ENCODE data around the gene ACAN.

Gene ACAN

DNA sequence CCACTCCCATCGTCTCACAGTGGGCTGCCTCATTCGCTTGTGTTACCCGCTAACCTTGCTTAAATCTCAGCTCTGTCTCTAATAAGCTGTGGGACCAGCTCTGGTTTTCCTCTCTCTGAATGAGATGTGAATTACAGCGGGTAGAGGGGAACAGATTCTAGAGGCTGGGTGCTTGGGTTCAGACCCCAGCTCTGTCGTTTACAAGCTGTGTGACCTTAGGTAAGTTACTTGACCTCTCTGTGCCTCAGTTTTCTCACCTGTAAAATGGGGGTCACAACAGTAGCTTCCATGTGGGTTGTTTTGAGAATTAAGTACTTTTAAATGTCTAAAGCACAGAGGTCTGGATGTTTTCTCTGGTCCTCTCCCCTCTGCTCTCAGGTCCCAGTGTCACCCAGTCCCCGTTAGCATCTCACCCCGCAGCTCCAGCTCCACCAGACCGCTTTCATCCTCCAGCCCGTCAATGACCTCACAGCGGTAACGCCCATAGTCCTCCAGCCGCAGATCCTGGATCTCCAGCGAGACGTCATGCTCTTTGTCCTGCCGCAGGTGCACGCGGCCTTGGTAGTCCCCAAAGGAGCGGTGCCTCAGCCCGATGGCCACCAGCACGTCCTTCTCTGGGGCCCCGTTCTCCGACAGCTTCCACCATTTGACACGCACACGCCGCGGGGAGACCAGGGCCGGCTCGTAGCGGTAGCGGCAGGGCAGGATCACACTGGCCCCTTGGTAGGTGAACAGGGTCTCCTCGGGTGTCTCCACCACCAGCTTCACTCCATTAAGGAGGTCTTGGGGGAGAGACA lies 77.9 kb downstream of the ACAN start:
- no peak for DNase-seq

- DNase-seq, result no peak
Measured at GRCh38 chr15:88881775-88882174, 78.5 kb downstream of the ACAN start.

DNA sequence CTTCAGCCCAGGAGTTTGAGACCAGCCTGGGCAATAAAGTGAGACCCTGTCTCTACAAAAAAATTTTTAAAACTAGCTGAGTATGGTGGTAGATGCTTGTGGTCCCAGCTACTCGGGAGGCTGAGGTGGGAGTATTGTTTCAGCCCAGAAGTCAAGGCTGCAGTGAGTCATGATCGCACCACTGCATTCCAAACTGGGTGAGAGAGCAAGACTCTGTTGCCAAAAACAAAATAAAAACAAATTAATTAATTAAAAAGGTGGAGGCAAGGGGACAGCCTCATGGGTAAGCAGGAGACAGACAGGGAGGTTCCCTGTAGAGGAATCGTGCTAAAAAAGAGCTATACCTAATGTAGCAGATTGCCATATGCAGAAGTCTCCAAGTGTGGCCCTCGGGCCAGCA lies 79.5 kb downstream of the ACAN start:
- DNase-seq, result no peak

DNA sequence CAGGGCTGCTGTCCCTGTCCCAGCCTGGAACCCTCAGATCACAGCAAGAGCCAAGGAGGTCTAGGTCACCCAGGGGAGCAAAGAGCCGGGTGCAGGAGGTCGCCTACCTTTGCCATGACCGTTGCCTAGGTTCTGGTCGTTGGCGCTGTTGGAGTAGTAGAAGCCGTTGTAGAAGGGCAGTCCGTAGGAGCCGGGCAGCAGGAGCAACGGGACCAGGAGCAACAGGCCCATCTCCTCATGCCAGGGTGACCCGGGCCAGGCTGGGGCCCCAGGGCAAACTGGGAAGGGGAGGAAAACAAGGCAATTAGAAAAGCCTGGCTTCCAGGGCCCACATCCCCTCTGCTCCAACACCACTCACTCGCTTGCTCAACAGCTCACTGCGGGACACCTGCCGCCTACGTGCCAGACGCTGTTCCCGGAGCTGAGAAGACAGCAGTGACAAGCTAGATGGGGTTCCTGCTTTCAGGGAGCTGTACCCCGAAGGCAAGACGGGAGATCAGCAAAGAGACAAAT lies 83.9 kb downstream of the ACAN start:
- DNase-seq, result no peak

- DNase-seq, result no peak
Measured at GRCh38 chr15:88888719-88889118, 85.5 kb downstream of the ACAN start.

GRCh38 chr15:88890495-88890894 lies 87.3 kb downstream of the ACAN start:
- DNase-seq, result no peak

- no peak for DNase-seq
Measured at GRCh38 chr15:88891540-88892254, 88.5 kb downstream of the ACAN start.

DNA sequence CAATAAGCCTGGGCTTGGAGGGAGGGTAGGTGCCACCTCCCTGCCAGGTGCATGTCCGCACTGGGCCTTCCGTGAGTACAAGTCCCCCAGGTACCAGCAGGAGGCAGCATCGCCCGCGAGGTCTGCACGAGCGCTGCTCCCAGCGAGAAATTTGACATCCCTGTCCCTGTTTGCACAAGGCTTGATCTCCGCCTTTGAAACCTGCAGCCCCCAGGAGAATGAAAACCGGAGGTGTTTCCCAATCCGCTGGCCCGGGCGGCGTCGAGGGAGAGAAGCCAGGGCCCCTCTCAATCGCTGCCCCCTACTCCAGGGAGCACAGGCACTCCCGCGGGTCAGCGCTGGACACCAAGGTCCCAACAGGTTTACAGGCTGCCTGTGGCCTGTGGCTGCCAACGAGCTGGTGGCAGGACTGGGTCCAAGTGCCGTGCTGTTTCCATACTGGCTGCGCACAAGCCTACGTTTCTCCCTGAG lies 91.1 kb downstream of the ACAN start:
- peak; percentile 88 for DNase-seq

DNA sequence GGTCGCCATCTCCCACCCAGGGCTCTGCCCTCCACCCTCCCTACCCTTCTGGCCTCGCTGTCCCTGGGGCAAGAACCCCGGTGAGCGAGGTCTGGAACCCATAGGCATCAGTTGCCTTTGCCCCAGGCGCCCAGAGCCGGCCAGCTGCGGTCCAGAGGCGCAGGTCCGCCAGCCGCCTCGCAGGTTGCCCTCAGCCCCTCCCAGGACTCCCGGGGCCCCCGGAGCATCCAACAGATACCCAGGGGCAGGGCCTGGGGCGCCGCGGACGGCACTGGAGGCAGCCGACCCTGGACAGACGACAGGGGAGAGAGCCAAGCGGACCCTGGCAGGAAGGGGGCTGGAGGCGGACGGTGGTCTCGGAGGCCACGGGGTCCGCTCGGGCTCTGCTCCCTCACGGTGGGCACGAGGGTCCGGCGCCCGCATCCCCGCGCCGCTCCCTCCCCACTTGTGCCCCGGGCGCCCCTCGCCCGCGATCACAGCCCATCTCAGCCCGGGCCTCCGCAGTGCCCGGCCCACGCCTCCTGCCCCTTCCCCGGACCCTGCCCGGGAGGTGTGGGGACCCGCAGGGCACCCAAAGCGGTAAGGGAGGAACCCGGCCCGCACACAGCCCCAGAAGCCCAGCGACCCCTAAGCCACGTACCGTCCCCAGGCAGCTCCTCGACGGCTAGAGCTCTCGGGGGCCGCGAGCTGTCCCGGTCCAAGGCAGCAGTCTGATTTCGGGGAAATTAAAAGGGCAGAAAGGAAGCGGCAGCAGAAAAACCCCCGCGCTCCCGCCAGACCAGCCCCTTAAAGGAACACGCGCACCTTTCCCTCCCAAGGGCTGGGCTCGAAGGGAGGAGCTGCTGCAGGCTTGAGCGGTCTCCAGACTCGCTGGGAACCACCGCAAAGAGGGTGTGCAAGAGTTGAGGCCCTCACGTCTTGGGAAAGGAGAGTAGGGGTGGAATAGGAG lies 91.9 kb downstream of the ACAN start, which contains the start of gene HAPLN3:
TSS of gene HAPLN3 (minus strand) at position 726 of the 949 bp plus-strand sequence. CDS start 8,246 bp downstream, outside the sequence.
- peak; percentile 40 for DNase-seq

DNA sequence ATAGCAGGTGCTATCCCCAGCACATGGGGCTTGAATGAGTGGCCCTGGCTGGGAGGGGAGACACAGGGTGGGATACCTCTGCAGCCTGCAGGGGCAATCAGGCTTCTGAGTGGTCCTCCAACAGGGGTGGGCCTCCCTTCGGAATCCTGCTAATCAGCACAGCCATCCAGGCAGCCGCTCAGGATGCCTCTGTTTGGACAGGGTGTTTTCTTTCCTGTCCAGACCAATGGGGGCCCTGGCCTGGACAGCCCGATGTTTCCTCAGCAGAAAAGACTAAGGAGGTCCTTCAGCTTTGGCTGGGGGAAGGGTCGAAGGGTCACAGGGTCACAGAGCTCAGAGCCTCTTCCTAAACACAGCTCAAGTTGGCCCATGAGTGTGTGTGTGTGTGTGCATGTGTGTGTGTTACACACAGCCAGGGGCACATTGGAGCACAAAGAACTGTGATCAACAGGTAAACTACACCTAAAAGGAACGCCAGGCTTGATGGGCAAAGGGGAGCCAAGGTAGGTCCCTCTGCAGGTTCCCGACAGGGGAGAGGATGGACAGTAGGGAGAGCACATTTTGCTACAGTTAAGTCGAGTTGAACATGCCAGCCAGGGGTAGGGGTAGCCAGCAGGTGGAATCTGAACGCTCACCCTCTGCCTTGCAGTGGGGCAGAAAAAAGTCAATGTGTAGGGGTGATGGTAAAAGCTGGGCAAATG lies 93.2 kb downstream of the ACAN start:
- DNase-seq, result no peak

DNA sequence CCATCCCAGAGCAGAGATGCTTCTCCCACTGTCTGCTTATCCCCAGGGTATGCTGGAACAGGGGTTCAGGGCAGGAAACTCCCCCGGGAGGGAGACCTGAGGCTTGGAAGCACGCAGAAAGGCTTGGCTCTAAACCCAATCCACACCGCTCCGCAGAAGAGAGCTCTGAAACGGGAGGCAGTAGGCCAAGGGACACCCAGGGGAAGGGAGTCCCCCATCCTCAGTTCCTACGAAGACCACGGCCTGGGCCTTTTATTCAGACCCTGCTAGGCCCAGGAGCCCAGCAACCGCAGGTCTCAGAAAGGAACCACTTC lies 93.9 kb downstream of the ACAN start:
- DNase-seq, result no peak

- DNase-seq, result peak; percentile 64
Measured at GRCh38 chr15:88897456-88898194, 94.4 kb downstream of the ACAN start.

- no peak for DNase-seq
Measured at GRCh38 chr15:88898736-88899135, 95.5 kb downstream of the ACAN start.

DNA sequence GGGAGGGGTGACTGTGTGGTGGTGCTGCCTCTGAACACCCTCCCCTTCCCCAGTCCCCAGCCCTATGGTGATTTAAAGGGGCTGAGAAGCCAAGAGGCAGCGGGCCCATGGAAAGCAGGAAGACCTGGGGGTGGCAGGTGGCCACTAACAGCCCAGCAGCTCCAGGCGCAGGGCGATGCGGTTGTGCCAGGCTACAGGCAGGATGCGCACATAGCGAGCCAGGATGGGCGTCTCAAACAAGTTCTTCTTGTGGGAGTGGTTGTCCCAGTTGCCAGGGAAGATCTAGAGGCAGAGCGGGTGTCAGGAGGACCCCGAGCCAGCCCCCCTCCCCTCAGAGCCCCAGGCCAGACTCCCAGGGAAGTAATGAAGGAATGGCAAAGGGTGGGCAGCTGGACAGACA lies 96.0 kb downstream of the ACAN start:
- DNase-seq, result no peak

DNA sequence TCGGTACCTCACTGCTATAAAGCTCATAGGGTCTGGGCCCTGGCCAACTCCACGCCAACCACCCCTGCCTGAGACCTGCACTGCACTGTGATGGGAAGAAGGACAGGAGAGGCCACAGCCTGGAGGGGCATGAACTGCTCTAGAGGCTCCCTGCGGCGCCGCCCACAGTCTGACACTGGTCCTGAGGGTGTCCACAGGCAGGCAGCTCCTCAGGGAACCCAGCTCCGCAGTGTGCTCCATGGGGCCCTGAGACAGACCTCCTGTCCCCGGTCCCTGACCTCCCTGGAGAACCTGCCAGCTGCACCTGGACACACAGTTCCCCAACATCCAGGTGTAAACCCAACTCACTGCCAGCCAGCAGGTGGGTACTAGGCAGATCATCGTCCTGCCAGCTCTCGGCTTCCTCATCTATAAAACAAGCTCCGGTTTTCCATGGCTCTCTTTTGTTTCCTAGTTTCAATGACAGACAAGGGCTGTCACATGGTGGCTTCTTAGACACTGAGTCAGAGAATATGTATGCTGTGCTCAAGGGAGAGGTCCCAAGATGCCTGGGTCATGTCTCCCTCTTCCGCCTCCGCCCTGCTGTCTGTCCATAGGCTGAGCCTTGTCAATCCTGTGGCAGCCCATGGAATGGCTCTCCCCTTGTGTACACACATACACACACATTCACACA lies 97.2 kb downstream of the ACAN start:
- no peak for DNase-seq

DNA sequence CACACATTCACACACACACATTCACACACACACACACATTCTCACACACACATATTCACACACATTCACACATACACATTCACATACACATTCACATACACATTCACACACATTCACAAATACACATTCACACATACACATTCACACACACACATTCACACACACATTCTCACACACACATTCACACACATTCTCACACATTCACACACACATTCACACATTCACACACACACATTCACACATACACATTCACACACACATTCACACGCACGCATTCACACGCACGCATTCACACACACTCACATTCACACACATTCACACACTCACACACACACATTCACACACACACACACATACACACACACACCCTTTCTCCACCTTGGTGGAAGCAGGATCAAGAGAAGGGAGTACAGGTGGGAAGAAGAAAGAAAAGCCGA lies 97.8 kb downstream of the ACAN start:
- no peak for DNase-seq

- DNase-seq, result no peak
Measured at GRCh38 chr15:88901508-88902220, 98.4 kb downstream of the ACAN start.

DNA sequence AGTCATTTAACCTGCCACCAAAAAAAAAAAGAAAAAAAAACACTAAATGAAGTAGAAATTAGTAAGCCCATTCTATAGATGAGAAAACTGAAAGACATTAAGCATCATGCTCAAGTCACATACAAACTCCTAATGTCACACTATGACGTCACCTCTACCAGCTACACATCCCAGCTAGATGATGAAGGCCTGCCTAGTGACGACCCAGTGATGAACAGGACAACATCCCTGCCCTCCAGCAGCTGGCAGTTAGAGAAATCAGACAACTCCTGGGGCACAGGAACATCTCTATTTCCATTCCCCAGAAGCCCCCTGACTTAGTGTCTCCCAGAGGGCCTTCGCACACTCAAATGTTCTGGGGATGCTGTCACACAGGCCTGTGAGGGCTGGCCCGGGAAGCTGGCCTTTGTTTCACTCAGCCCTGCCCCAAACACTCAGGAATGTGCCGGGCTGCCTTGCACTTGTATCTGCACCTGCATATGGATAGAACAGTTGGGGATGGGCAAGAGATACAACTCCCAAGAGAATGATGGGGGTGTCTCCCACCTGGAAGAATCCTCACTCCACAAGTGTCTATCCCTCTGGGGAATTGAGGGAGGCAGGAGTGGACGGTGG lies 99.1 kb downstream of the ACAN start:
- DNase-seq, result no peak

DNA sequence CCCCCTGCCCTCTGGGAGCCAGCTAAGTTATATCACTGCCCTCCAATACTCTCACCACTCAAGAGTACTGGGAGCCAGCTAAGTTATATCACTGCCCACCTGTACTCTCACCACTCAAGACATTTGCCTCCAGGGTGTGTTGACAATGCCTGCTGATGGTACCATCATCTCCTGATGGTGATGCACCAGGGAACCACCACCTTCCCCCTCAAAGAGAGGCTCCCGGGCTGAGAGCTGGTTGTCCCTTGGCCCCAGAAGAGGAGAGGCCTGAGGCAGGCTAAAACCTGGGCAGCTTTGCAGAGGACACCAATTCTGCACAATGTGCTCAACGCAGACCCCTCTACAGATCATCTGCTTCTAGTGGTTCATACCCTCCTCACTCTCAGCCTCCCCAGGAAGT lies 99.6 kb downstream of the ACAN start:
- DNase-seq, result no peak

GRCh38 chr15:88904257-88904623 lies 101.0 kb downstream of the ACAN start:
- no peak for DNase-seq

Data from T-helper 9 cell (primary cell).